HFF-Myc (cell line): ENCODE measurements around the gene TMIGD3.

Experiments used
- DNase-seq: peaks from one replicate; pipeline ENCODE4 v3.0.0-alpha.2; 2011; ENCODE audit warnings: low read depth; ENCODE audit errors: extremely low read depth
- H3K4me3 ChIP-seq: replicated peaks from 2 replicates; pipeline ENCODE4 v1.5.1; 2011; ENCODE audit warnings: low read depth, mild to moderate bottlenecking, control low read depth, low read length
- TF ChIP-seq, protein P1 (sequence below): IDR thresholded peaks from 2 replicates; pipeline ENCODE4 v1.5.1; 2012; ENCODE audit warnings: mild to moderate bottlenecking, low read depth, low read length, control low read depth; ENCODE audit errors: missing control alignments

The TMIGD3 gene

DNA sequence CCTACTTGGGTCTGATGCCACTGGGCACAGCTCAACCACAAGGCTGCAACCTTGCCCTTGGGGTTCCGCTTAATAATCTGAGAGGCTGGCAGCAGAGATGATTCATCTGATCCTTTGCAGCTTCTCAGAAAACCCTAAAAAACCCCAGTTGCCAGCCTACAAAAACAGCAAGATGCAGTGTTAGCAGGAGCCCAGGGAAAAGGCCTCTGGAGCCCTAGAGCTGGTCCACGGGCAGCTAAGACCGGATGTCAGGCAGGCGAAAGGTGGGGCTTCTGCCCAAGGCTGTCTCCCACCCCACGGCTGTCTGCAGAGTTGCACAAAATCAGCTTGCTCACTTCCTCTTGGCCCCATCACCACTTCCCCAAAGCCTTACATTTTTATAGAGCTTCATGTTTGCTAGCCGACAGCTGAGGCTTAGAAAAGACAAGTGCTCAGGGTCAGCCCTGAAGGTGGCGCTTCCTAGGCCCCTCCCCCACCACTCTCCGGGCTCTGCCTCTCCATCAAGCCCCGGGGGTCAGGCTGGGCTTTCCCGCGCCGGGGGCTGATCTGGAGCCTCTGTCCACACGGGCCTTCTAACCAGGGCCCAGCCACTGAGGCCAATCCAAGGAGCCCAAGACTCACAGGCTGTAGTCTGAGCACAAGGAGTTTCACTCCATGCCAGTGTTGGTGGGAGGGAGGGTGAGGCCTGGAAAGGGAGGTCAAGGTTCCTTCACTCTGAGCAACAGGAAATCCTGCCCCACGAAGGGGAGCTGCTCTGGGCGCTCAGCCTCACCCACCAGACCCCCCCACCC lies 4.2 kb upstream of the TMIGD3 start:
- DNase-seq = peak; percentile 26
- peak overlapping the region; percentile 14 for H3K4me3 ChIP-seq
- TF ChIP-seq, protein P1, sequence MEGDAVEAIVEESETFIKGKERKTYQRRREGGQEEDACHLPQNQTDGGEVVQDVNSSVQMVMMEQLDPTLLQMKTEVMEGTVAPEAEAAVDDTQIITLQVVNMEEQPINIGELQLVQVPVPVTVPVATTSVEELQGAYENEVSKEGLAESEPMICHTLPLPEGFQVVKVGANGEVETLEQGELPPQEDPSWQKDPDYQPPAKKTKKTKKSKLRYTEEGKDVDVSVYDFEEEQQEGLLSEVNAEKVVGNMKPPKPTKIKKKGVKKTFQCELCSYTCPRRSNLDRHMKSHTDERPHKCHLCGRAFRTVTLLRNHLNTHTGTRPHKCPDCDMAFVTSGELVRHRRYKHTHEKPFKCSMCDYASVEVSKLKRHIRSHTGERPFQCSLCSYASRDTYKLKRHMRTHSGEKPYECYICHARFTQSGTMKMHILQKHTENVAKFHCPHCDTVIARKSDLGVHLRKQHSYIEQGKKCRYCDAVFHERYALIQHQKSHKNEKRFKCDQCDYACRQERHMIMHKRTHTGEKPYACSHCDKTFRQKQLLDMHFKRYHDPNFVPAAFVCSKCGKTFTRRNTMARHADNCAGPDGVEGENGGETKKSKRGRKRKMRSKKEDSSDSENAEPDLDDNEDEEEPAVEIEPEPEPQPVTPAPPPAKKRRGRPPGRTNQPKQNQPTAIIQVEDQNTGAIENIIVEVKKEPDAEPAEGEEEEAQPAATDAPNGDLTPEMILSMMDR = no peak

DNA sequence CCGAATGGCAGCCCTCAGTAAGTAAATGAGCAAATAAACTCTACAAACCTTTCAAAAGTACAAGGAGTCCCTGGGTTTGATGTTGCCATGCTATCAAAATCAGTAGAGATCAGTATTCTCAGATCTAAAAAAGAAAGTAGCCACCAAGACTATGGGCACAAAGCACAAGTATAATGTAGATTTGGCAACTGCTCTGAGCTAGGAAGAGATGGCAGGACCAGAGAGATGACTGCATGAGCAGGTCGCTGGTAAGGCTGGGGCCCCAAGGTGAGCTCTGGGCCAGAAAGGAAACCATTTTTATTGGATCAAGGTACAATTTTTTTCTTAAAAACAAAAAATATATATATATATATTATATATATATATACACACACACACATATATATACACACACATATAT lies 3.1 kb upstream of the TMIGD3 start:
- no peak for DNase-seq
- TF ChIP-seq, protein P1 = no peak

DNA sequence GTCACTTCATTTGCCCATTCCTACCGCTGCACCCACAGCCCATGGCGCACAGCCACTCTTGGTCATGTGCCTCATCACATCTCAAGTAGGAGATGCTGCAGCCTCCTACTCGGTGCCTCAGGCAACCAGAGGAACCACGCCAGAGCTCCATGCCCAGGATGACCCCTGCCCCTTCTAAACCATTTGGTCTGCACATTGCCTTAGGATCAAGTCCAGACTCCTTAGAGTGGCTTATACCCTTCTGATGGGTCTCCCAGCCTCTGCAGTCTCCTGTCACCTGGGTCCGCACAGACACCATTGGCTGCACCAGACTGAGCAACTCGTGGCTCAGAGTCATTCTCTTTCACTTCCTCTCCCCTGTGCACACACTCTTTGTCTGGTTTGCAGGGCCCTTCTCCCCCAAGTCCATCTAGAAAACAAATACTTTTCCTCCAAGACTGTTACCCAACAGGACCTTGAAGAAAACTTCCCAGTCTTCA lies 2.2 kb upstream of the TMIGD3 start:
- no peak overlapping the region for H3K4me3 ChIP-seq
- TF ChIP-seq, protein P1 = no peak
- DNase-seq = no peak

More for the DNA sequence above, 3.1 kb upstream of the TMIGD3 start:
- no peak overlapping the region for H3K4me3 ChIP-seq

DNA sequence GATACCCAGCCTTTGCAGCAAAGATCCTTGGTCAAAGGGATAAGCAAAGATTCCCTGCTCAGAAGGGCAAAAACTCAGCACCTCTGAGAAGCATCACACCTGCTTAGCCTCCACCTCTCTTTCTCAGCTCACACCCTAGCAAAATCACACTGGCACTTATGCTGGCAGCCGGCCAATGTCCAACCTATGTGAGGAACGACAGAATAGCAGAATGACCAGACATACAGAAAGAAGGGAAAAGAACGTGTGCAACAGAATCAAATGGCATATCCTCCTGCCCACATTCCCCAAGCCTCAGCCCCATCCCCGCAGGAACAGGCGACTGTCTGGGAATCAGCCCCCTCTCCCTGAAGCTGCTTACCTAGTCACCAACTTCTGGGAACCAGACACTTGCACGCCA lies 664 bp upstream of the TMIGD3 start:
- no peak for DNase-seq
- no peak overlapping the region for H3K4me3 ChIP-seq
- TF ChIP-seq, protein P1 = no peak

DNA sequence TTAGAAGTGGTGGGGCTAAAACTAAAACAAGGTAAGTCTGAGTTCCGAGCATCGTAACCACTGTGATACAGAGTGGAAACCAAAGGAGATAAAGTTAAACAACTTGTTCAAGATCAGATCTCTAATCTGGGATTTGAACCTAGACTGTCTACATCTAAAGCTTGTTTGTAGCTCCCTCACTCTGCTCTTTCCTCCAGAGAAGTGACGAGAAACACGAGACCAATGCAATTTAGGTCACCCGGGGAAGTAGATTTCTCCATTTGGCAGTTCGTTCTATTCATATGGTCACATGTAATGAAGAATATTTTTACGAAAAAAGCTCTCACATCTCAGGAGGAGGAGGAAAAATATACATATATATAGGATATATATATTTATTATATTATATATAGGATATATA lies 1.8 kb downstream of the TMIGD3 start:
- no peak for DNase-seq
- TF ChIP-seq, protein P1 = no peak
- H3K4me3 ChIP-seq = no peak overlapping the region

DNA sequence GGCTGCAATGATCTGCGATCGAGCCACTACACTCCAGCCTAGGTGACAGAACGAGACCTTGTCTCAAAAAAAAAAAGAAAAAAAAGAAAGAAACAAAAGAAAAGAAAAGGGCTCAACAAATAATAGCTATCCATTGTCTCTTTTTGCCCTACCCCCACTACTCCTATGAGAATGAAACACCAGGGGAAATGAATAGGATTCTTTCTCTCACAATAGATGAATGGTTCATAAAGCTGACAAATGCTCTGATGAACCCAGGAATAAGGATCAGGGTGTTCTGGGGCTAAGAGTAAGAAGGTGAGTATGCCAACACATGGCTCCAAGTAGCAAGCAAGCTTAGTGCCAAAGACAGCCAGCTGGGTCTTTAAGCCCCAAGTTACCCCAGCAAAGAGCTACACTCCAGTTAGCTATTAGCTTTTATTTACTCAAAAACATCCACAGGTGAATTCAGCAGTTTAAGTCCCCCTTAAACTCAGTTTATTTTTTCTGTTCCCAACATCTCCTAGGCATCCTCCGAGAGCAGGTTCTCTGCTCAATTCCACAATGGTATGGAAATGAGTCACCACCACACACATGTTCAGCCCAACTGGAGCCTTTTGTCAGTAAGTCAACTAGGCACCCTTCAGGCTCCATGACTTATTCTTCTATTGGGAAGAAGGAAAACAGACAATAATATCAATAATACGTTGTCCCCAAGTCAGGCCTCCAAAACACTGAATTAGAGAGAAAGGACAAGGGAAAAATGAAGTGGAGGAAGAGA lies 4.2 kb downstream of the TMIGD3 start:
- TF ChIP-seq, protein P1 = no peak
- H3K4me3 ChIP-seq = no peak overlapping the region
- no peak for DNase-seq
